Stimulated activated CD8-positive, alpha-beta memory T cell treated with anti-CD3 and anti-CD28 coated beads, Interleukin-7, amount 100 ng/mL, for 1 hour (primary cell): ENCODE measurements around the gene URAD.

Experiments used
- DNase-seq, 2 donors: peaks; one replicate each; pipeline ENCODE4 v3.0.0-alpha.2; 2020; ENCODE audit warnings: low read depth in 2 of 2

URAD gene

GRCh38 chr13:28000567-28000966, 12.1 kb upstream of the URAD start:
- DNase-seq = no peak

GRCh38 chr13:27997904-27998522, 9.5 kb upstream of the URAD start:
- DNase-seq = no peak

- no peak for DNase-seq
Measured at GRCh38 chr13:27991881-27992280, 3.4 kb upstream of the URAD start.

GRCh38 chr13:27985600-27985999, 2.9 kb downstream of the URAD start:
- no peak for DNase-seq

- no peak for DNase-seq
Measured at GRCh38 chr13:27982361-27982760, 6.1 kb downstream of the URAD start.

DNA sequence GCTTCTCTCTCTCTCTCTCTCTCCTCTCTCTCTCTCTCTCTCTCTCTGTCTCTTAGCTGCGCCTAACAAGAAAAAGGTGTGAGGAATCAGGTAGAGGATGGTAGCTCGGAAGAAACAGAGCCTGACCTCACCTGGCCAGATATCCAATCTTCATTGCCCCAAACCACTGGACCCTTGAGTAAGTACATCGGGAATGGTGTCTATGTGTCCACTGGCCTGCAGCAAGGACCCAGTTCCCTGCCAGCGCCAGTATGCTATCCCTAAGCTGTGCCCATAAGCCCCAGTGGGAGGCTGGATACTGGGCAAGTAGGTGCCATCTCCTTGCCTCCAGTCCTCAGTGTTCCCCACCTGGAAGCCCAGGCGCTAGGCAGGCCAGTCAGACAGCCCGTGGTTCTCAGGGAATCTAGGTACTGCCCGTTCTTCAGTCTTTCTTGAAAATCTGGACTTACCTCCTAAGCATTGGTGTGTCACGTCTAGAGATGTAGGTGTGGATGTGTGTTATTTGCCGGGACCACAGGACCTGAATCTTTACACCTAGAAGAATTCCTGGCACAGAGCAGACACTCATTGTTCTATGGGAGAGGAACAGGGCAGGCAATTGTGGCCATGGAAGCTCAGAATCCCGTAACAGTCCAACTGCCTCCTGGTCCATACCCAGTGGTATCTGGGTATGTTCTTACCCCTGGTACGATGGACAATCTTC, 7.3 kb downstream of the URAD start:
- no peak for DNase-seq

DNA sequence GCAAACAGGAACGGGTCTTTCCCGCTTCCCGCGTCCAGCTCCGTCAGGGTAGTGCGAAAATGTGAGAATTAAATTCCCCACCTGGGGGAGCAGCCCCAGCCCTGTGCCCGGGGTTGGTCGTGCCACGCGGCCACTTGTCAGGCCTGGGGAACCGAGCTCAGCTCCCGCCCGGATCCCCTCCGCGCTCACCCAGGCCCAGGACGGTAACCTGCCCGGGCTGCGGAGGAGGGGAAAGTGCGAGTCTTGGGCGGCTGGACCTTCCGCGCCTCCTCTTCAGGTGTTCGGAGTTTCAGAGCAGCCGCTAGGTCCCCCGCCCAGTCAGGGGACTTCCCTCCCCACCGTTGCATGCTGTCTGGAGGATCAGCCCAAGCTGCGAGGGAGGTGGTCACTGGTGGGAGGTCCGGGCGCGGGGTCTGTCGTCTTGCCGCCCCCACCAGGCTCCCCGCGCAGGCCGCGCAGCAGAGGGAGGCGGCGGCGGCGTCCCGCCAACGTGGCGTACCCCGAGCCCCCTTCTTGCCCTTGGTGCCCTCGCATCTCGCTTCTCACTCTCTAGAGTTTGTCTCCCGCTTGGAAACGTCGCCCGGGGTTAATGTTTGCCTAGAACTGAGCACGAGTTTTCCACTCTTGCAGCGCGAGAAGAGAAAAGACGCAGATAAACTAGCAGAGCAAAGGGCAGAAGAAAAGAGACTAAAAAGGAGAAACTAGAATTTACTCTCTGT, 8.1 kb downstream of the URAD start:
- no peak for DNase-seq

DNA sequence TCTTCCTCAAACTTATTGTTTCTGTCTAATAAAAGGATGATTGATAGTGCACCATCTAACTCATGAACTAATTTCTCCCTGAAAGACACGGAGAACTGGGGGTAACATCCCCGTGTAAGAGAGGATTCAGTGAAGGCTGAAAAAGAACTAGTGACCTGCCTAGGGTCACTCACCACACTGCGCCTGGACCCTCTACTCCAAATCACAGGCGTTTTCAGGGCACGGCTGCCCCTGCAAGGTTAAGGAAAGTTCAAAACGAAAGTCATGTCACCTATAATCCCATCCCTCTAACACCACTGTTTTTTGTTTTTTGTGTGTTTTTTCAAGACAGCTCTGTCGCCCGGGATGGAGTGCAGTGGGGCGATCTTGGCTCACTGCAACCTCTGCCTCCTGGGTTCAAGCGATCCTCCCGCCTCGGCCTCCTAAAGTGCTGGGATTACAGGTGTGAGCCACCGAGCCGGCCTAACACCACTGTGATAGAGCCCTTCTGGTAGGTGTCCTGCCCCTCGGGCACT, 8.7 kb downstream of the URAD start:
- no peak for DNase-seq

DNA sequence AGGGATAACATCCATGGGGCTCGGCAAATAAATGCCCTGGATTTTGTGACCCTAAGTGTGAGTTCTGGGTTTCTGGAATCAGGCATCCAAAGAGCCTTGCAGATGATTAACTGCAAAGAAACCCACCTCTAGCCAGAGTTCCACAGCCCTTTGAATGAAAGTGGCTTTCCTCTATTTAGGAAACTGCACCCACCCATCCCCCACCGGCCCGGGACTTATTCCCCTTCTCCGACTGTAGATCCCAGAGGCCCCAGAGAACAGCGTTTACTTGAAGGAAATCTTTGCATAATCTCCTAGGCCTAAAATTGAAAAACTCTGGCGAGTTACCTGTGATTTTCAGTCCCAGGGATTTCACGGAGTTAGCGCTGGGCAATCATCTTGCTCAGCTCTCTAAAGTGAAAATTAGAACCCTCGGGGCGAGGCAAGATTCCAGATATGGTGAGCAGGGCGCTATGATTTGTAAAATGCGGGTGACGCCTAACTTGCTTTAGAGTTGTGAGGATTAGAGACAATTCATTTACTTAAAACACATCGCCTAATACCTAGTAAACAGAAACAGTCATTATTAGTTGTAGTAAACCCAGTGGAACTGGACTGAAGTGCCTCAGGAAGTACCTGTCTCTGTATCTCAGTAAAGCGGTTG, 9.4 kb downstream of the URAD start:
- DNase-seq = no peak

- no peak for DNase-seq
Measured at GRCh38 chr13:27978301-27978968, 10.1 kb downstream of the URAD start.

DNA sequence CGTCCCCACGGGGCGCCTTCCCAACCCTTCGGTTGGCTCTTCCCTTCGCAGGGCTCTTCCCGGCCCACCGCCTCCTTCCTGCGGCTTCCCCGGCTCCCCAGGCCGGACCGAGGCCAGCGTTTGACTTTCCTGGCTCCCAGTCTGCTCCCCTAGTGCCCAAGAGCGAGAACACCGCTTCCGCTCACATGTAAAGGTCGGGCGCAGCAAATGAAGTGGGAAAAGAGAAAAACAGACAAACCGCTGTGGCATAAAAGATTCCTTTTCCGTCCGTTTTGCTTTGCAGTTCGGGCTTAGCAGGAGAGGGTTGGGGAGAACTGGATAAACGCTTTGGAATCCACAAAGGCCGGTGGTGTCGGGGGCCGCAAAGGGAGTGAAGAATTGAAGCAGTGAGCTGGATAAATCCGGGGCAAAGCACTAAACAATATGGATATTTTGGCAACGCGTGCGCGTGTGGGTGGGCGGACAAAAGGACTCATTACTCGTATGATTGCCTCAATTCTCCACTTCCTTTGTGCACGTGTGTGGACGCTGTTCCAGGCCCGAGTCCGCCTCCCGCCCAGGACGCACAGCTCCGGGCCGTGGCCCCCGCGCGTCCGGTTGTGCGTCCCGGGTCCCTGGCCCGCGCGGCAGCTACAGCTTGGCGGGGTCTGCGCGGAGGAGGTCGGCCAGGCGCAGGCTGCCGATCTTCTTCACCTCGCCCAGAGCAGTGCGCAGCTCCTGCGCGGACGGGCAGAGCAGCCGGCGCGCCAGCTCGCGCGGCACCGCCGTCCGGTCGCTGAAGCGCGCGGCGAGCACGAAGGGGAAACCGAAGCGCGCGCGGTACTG, 10.8 kb downstream of the URAD start:
- DNase-seq = no peak

GRCh38 chr13:27976362-27977091, 12.0 kb downstream of the URAD start:
- no peak for DNase-seq

DNA sequence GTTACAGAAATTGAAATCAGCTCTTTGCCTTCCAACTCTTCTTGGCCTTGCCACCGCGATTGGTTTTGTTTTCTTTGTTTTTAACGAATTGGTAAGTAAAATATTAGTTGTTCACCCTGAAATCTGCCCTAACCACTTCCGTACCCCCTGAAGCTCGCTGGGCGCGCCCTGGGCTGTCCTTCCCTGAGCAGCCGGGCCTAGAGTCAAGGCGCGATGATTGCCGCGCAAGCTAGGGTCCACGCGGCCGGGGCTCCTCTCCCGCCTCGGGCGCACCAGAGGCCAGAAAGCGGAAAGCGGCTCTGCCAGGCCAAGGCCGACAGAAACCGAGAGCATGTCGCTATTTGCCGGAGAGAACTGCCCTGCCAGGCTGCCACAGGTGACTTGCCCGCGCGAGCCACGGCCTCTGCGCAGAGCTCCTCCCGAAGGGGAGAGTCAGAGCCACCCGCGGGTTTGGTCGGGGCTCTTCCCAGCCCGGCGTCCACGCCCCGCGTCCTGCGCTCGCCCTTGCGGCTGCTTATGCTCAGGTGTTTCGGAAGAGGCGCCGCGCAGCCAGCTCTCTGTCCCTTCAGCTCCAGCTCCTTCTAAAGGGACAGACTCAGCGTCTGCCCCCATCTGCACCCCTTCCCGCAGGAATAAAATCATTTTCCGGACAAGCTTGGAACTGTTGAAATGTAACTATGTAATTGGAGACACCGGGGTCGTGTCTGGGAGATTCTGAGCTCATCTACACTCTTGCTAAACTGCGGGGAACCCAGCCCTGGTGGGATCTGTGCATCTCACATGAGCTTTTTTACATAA, 12.7 kb downstream of the URAD start:
- DNase-seq = no peak

GRCh38 chr13:27973961-27974662, 14.4 kb downstream of the URAD start:
- DNase-seq = no peak

DNA sequence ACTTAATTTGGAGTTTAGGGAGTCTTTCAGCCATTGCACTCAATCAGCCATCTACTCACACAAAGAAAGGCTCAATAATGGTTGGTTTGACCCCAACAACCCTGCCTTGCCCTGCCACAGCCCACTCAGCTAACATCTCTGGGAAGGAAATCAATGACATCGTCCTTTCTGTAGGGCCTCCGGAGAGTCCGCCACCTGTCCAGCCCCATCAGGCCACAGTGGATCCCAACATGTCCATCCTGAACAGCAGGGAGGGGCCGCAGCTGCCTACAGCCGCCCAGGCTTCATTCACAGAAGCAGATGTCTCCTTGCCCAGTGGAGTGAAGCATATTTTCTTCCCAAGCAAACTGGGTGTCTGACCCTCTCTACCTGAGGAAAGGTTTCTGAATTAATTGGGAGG, 15.2 kb downstream of the URAD start:
- DNase-seq = no peak

- DNase-seq = no peak
Measured at GRCh38 chr13:27972478-27972820, 16.0 kb downstream of the URAD start.

DNA sequence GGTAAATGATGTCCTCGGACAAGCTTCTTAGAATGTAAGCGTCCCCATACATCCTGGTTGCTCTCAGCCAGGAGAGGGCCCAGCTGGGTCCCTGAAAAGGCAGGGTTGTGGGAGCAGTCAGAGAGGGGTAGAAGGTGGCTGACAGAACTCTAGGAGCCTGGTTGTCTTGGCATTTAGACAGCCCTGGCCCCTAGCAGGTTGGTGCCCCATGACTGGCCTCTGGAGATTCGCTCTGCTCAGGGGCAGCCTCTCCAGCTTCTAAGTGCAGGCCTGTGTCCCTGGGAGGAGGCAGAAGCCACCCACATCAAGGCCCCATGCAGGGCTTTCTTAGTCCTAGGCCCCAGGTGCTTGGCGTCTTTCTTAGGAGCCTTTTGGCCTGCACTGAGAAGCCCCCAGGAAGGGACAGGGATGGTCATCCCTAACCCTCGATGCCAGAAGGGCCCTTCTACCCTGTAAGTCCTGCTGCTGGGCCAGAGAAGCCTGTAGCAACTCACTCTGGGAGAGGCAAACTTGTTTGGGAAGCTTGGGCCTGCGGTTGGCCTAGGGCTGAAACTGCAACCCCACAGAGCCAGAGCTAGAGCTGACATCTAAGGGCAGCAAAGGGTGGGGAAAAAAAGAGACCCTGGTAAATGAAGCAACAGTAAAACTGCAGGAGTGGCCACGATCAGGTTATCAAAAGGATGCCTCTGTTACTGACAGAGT, 16.6 kb downstream of the URAD start:
- no peak for DNase-seq

DNA sequence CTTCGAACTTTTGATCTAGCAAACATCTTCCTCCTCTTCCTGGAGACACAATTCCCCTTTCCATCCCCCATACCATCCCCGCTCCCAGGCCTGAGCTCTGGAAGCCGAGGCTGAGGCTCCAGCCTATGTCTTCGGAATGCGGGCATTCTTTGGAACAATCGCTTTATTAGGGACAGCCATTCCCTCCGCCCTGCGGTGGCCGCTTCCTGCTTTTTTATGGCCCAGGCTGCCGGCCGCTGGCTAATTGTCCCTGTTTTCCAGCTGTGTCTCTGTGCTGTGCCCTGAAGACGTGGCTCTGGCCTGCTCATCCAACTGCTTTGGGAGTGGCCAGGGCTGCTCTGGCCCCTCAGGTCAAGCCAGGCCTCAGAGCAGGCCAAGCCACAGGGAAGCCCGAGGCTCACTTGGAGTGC, 17.3 kb downstream of the URAD start:
- no peak for DNase-seq
